A549 (cell line): ENCODE data around the gene RECK. TPM values are rescaled to one million over a fixed set of nuclear protein-coding genes. Genes with fewer than 3 reads are reported as not detected.
"Not testable (repeated sequence)": the region's sequence is repeated elsewhere in the genome, so short reads cannot be mapped to it uniquely, and the experiment has no call there.

Experiments
- ATAC-seq, 2 experiments: fragments of 200-7000 bp in 1 of 2; fragments of >200 bp in 1 of 2; cut with Nextera tagmentation in 1 of 2; cut with Tn5 transposase in 1 of 2; 3 replicates each; pipeline versions ENCODE4 v1.8.0 to v1.9.1; 2018 to 2020; ENCODE audit warnings: mild to moderate bottlenecking in 1 of 2, moderate library complexity in 1 of 2
- CTCF ChIA-PET: fragments of 300-600 bp; sonication (Branson Sonifier 250); formaldehyde crosslinking; extraction: SDS; loops from one replicate; lab custom pipeline; 2021; ENCODE audit warnings: antibody characterized with exemption, inconsistent platforms; lab: Yijun Ruan, JAX
- POLR2A ChIA-PET: fragments of 350-600 bp; formaldehyde crosslinking; extraction: SDS; loops from one replicate; lab custom pipeline; 2021; ENCODE audit warnings: antibody characterized with exemption, inconsistent platforms; lab: Yijun Ruan, JAX
- DNase-seq, 2 experiments: peaks; one replicate each; pipeline versions ENCODE4 v3.0.0 to v3.0.0-alpha.2; 2011 to 2016; ENCODE audit warnings: low read depth in 1 of 2, low spot score in 1 of 2
- FAIRE-seq: peaks from 2 replicates; lab custom pipeline; 2011; peaks lifted over from hg19 to GRCh38; lab: Jason Lieb, UNC
- H3K27ac ChIP-seq, 2 experiments: fragments of >200 bp; sonication (Bioruptor Twin); formaldehyde crosslinking; 3 replicates each; pipeline ENCODE4 v1.5.1; 2016 to 2017
- H3K4me1 ChIP-seq: fragments of >200 bp; sonication (Bioruptor Twin); formaldehyde crosslinking; 3 replicates; pipeline ENCODE4 v1.6.1; 2016
- H3K4me2 ChIP-seq: fragments of >200 bp; sonication (Bioruptor Twin); formaldehyde crosslinking; 3 replicates; pipeline ENCODE4 v1.6.1; 2016
- H3K4me3 ChIP-seq: fragments of >200 bp; sonication (Bioruptor Twin); formaldehyde crosslinking; 3 replicates; pipeline ENCODE4 v1.5.1; 2016
- H3K9me3 ChIP-seq: fragments of >200 bp; sonication (Bioruptor Twin); formaldehyde crosslinking; 3 replicates; pipeline ENCODE4 v1.6.1; 2016
- HDAC2 ChIP-seq: fragments of 200-600 bp; sonication (generic); IDR thresholded peaks from 2 replicates; pipeline ENCODE4 v1.6.1; 2016
- KDM1A ChIP-seq: fragments of 200-600 bp; sonication (generic); IDR thresholded peaks from 2 replicates; pipeline ENCODE4 v1.6.1; 2016; ENCODE audit warnings: low read depth, mild to moderate bottlenecking
- KDM5A ChIP-seq: fragments of 200-600 bp; sonication (generic); IDR thresholded peaks from 2 replicates; pipeline ENCODE4 v1.6.1; 2016; ENCODE audit warnings: antibody characterized with exemption, mild to moderate bottlenecking
- NFE2L2 ChIP-seq: fragments of 150-350 bp; conservative IDR thresholded peaks from 2 replicates; pipeline ENCODE4 v1.6.1; 2014; ENCODE audit warnings: low read length
- NPAS2 ChIP-seq: fragments of 250-450 bp; sonication (Bioruptor Pico); IDR thresholded peaks from 2 replicates; pipeline ENCODE4 v1.8.0; 2022; ENCODE audit warnings: mild to moderate bottlenecking, moderate library complexity, borderline replicate concordance
- TFCP2L1 ChIP-seq: fragments of 250-450 bp; sonication (Bioruptor Pico); IDR thresholded peaks from 2 replicates; pipeline ENCODE4 v1.5.0; 2021; ENCODE audit warnings: mild to moderate bottlenecking
- WGBS: methylation state at CpG from one replicate; pipeline ENCODE4 v1.1.6; 2017; ENCODE audit errors: missing lambda C conversion rate; 5-methylcytosine and 5-hydroxymethylcytosine counted together
- polyA plus RNA-seq, 4 experiments: library from polyadenylated mRNA; depleted of rRNA in 3 of 4; stranded (reverse); fragments of >200 nt; fragmentation: RNase III in 1 of 4; extraction: RNeasy Plus Mini Kit Qiagen cat#74134 plus additional on column Dnase treatment in 1 of 4; gene quantifications; 2 replicates in 3 of 4; 3 replicates in 1 of 4; pipeline ENCODE4 v1.2.3, GENCODE V29; 2011 to 2017
- TF ChIP-seq, protein P1 (sequence below): fragments of >200 bp; sonication (Bioruptor Twin); formaldehyde crosslinking; IDR thresholded peaks from 3 replicates; pipeline ENCODE4 v1.6.1; 2016
- TF ChIP-seq, protein P2 (sequence below): fragments of >200 bp; sonication (Bioruptor Twin); formaldehyde crosslinking; IDR thresholded peaks from 3 replicates; pipeline ENCODE4 v1.5.1; 2016
- TF ChIP-seq, protein P3 (sequence below): fragments of 450-650 bp; IDR thresholded peaks from 2 replicates; pipeline ENCODE4 v1.6.1; 2014; ENCODE audit warnings: antibody characterized with exemption

RECK gene
- polyA plus RNA-seq, 2 of the 4 experiments (the other 2 are of a cell fraction) = 5.0 to 8.7 TPM

DNA sequence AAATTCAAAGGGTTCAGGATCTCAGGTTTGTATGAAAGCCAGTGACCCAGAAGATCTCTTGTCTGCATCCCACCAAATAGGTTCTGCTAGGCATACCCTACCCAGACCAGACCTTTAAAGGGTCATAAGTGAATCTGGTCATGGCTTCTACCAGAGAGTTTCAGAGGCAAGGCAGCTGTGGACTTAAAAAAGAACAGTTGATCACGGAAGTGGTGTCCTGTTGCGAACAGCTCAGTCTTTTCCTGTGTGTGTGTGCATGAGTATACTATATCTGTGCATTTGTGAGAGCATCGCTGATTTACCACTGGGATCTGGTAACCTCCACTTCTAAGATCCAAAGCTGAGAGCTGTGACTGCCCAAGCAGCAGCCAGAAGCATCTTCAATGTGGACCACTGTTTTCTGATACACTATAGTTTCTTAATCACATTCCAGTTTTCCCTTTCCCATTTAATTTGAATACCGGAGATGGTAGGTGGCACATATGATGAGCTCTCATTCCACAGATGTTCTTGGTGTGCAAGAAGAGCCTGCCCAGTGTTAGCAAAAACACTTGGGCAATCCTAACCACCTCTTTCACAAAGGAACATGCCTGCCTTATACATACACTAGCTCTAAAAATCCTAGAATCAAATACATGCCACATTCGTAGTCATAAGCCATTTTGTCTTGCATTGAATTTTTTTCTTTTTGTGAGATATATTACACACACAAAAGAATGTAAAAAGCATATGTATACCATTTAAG is 42.6 kb upstream of the RECK start:
- ATAC-seq = no peak; a peak in 1 of 6 replicates
- FAIRE-seq = no peak
- DNase-seq = no peak
- WGBS = 48% methylated on average over 5 of the region's 5 CpGs
- Histone ChIP-seq H3K4me3 (no peak overlapping the region), H3K4me1 (no peaks in the 10 kb centered on the region), H3K27ac (no peak overlapping the region), H3K4me2 (no peak overlapping the region), H3K9me3 (peaks cover 11% of the 10 kb centered on the region)
- POLR2A ChIA-PET = interaction anchor here (0.6 kb wide), 1 partner anchor 180 kb away, joined by 3 read pairs; the partner anchor contains the start of gene HINT2
- TF ChIP-seq TFCP2L1 (no peak), NFE2L2 (no peak), NPAS2 (CRISPR knock-in tag) (no peak), HDAC2 (no peak), KDM1A (no peak)
- TF ChIP-seq, protein P1, sequence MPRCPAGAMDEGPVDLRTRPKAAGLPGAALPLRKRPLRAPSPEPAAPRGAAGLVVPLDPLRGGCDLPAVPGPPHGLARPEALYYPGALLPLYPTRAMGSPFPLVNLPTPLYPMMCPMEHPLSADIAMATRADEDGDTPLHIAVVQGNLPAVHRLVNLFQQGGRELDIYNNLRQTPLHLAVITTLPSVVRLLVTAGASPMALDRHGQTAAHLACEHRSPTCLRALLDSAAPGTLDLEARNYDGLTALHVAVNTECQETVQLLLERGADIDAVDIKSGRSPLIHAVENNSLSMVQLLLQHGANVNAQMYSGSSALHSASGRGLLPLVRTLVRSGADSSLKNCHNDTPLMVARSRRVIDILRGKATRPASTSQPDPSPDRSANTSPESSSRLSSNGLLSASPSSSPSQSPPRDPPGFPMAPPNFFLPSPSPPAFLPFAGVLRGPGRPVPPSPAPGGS = no peak
- TF ChIP-seq, protein P2, sequence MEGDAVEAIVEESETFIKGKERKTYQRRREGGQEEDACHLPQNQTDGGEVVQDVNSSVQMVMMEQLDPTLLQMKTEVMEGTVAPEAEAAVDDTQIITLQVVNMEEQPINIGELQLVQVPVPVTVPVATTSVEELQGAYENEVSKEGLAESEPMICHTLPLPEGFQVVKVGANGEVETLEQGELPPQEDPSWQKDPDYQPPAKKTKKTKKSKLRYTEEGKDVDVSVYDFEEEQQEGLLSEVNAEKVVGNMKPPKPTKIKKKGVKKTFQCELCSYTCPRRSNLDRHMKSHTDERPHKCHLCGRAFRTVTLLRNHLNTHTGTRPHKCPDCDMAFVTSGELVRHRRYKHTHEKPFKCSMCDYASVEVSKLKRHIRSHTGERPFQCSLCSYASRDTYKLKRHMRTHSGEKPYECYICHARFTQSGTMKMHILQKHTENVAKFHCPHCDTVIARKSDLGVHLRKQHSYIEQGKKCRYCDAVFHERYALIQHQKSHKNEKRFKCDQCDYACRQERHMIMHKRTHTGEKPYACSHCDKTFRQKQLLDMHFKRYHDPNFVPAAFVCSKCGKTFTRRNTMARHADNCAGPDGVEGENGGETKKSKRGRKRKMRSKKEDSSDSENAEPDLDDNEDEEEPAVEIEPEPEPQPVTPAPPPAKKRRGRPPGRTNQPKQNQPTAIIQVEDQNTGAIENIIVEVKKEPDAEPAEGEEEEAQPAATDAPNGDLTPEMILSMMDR = no peak
- TF ChIP-seq, protein P3, sequence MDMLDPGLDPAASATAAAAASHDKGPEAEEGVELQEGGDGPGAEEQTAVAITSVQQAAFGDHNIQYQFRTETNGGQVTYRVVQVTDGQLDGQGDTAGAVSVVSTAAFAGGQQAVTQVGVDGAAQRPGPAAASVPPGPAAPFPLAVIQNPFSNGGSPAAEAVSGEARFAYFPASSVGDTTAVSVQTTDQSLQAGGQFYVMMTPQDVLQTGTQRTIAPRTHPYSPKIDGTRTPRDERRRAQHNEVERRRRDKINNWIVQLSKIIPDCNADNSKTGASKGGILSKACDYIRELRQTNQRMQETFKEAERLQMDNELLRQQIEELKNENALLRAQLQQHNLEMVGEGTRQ = no peak
- CTCF ChIA-PET = interaction anchor here (1.0 to 2.4 kb wide), 9 partner anchors 13 to 196 kb away, joined by 3 to 15 read pairs (median 5); no protein-coding TSS in a partner anchor

DNA sequence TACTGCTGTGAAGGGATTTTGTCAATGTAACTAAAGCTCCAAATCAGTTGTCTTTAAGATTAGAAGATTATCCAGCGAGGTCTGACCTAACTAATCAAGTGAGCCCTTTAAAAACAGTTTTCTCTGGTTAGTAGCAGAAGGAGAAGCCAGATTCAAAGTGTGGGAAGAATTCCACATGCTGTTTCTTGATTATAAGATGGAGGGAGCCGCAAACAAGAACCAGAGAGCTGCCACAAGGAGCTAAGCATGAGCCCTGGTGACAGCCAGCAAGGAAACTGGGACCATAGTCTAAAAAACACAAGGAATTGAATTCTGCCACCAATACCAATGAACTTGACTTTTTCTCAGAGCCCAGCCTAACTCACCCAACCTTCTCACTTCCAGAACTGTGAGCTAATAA is 41.8 kb upstream of the RECK start:
- peaks cover 11% of the 10 kb centered on the region for H3K9me3 ChIP-seq
- ATAC-seq = no peak
- 9% methylated on average over 2 of the region's 2 CpGs for WGBS
- H3K27ac ChIP-seq = no peak overlapping the region
- CTCF ChIA-PET = interaction anchor here (1.0 to 2.4 kb wide), 9 partner anchors 12 to 195 kb away, joined by 3 to 15 read pairs (median 5); no protein-coding TSS in a partner anchor
- H3K4me1 ChIP-seq = no peaks in the 10 kb centered on the region
- TF ChIP-seq KDM5A = no peak
- no peak overlapping the region for H3K4me2 ChIP-seq
- POLR2A ChIA-PET = interaction anchor here (0.6 kb wide), 1 partner anchor 180 kb away, joined by 3 read pairs; the partner anchor contains the start of gene HINT2
- no peak for FAIRE-seq
- no peak overlapping the region for H3K4me3 ChIP-seq
- DNase-seq = no peak

DNA sequence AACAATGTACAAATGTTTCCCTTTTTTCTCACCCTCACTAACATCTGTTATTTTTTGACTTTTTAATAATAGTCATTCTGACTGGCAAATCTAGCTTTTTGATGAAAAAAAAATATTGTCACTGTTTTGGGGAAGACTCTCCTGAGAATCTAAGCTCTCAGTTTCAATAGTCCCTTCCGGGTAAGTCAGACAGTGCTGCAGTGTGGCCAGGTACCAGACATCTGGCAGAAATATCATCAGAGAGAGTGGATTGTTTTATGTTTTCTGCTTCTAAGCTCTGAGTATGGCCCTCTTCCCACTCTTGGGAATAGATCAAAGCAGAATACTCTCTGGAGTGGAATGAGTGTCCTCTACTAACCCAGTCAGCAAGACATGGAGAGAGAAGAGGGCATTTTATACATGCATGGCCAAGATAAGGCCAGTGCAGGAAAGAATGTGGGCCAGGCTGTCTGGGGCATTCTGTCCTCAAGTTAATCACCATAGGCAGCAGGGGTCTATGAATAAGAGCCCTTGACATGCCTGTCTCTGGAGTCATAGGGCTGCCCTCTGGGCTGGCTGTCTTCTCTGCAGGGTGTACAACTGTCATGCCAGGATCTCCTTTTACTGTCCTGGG is 40.2 kb upstream of the RECK start:
- Histone ChIP-seq H3K4me1 (no peaks in the 10 kb centered on the region), H3K27ac (no peak overlapping the region), H3K4me2 (no peak overlapping the region), H3K9me3 (peaks cover 11% of the 10 kb centered on the region), H3K4me3 (no peak overlapping the region)
- CTCF ChIA-PET = interaction anchor here (0.6 to 1.4 kb wide), 5 partner anchors 13 to 553 kb away, joined by 3 to 7 read pairs (median 4); no protein-coding TSS in a partner anchor
- no peak for FAIRE-seq
- 7% methylated on average over 1 of the region's 1 CpG for WGBS
- TF ChIP-seq NFE2L2 (0 out of 2 replicates have a peak, but pooled peaks have one; percentile 4), KDM1A (no peak)
- TF ChIP-seq, all 56 proteins: peak for 1
- POLR2A ChIA-PET = no interaction called here
- peak in 1 of 2 experiments; percentile 10 for DNase-seq
- peak; percentile 64 to 71; a peak in 4 of 6 replicates for ATAC-seq

DNA sequence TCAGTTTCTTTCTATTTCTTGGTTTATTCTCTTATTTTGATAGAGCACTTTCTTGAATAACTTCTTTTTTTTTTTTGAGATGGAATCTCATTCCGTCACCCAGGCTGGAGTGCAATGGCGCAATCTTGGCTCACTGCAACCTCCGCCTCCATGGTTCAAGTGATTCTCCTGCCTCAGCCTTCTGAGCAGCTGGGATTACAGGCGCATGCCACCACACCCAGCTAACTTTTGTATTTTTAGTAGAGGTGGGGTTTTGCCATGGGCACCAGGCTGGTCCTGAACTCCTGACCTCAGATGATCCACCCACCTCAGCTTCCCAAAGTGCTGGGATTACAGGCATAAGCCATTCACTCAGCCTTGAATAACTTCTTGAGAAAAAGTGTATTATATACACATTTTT is 39.7 kb upstream of the RECK start:
- H3K4me3 ChIP-seq, ATAC-seq, H3K4me2 ChIP-seq, H3K27ac ChIP-seq, POLR2A ChIA-PET, FAIRE-seq, H3K4me1 ChIP-seq, DNase-seq: not testable (repeated sequence)
- WGBS = 76% methylated on average over 4 of the region's 4 CpGs
- peaks cover 11% of the 10 kb centered on the region for H3K9me3 ChIP-seq
- CTCF ChIA-PET = interaction anchor here (1.4 kb wide), 2 partner anchors 27 to 42 kb away, joined by 5 to 7 read pairs; no protein-coding TSS in a partner anchor
